ENCODE measurements around the gene SFXN5.

GRCh38 chr2:73100956-73101355 is 29.4 kb upstream of the SFXN5 start:
- TF ChIP-seq ZNF155 (tag by site-specific recombination; IDR thresholded peaks at IDR 0.05), result no peak
- no peak for TF ChIP-seq CTCF (tag by site-specific recombination; IDR thresholded peaks at IDR 0.05)
- TF ChIP-seq, protein P1, sequence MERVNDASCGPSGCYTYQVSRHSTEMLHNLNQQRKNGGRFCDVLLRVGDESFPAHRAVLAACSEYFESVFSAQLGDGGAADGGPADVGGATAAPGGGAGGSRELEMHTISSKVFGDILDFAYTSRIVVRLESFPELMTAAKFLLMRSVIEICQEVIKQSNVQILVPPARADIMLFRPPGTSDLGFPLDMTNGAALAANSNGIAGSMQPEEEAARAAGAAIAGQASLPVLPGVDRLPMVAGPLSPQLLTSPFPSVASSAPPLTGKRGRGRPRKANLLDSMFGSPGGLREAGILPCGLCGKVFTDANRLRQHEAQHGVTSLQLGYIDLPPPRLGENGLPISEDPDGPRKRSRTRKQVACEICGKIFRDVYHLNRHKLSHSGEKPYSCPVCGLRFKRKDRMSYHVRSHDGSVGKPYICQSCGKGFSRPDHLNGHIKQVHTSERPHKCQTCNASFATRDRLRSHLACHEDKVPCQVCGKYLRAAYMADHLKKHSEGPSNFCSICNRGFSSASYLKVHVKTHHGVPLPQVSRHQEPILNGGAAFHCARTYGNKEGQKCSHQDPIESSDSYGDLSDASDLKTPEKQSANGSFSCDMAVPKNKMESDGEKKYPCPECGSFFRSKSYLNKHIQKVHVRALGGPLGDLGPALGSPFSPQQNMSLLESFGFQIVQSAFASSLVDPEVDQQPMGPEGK (tag by site-specific recombination; IDR thresholded peaks at IDR 0.05), result no peak

Data from HEK293 (cell line).